Heart left ventricle (tissue), 16 donors: ENCODE measurements around the gene SLC5A8. TPM values are rescaled to one million over a fixed set of nuclear protein-coding genes. Genes with fewer than 3 reads are reported as not detected.
A peak's percentile ranks its signal among the peaks of the same experiment; 100 is the strongest.

Experiments used
- ATAC-seq, 4 donors: fragments of 200-7000 bp; cut with Tn5 transposase; one replicate each; pipeline ENCODE4 v1.9.1; 2020 to 2022; ENCODE audit warnings: moderate library complexity in 4 of 4, mild to moderate bottlenecking in 3 of 4, moderate number of reproducible peaks in 1 of 4
- DNase-seq, 5 donors: peaks; one replicate each; pipeline ENCODE4 v3.0.0-alpha.2; 2020
- H3K27ac ChIP-seq, 12 donors: fragments of 200-600 bp; sonication (generic) in 4 of 12; one replicate each; pipeline versions ENCODE4 v1.5.0 to v1.8.0; 2016 to 2022; ENCODE audit warnings: mild to moderate bottlenecking in 2 of 12
- H3K27me3 ChIP-seq, 9 donors: fragments of 200-600 bp; sonication (generic) in 2 of 9; one replicate each; pipeline versions ENCODE4 v1.5.1 to v1.8.0; 2016 to 2022; ENCODE audit warnings: mild to moderate bottlenecking in 3 of 9
- H3K36me3 ChIP-seq, 9 donors: fragments of 200-600 bp; sonication (generic) in 2 of 9; one replicate each; pipeline versions ENCODE4 v1.5.0 to v1.8.0; 2018 to 2022; ENCODE audit warnings: mild to moderate bottlenecking in 2 of 9
- H3K4me1 ChIP-seq, 12 donors: fragments of 200-600 bp; sonication (generic) in 4 of 12; one replicate each; pipeline versions ENCODE4 v1.5.0 to v1.8.0; 2016 to 2022; ENCODE audit warnings: mild to moderate bottlenecking in 3 of 12
- H3K4me3 ChIP-seq, 12 donors: fragments of 200-600 bp; sonication (generic) in 4 of 12; one replicate each; pipeline versions ENCODE4 v1.5.0 to v1.8.0; 2017 to 2022; ENCODE audit warnings: mild to moderate bottlenecking in 9 of 12, moderate library complexity in 4 of 12
- H3K9me3 ChIP-seq, 12 donors: fragments of 200-600 bp; sonication (generic) in 4 of 12; one replicate each; pipeline versions ENCODE4 v1.5.0 to v1.8.0; 2016 to 2022; ENCODE audit warnings: mild to moderate bottlenecking in 1 of 12
- POLR2A ChIP-seq, 2 donors: fragments of 450-650 bp; IDR thresholded peaks; one replicate each; pipeline ENCODE4 v1.6.1; 2017; ENCODE audit warnings: antibody characterized with exemption in 2 of 2, mild to moderate bottlenecking in 2 of 2, moderate library complexity in 2 of 2
- whole genome bisulfite sequencing, 4 donors: extraction: QIAGEN DNeasy Blood & Tissue Kit in 2 of 4; methylation state at CpG; one replicate each; pipeline versions ENCODE4 v1.1.5 to v1.1.7; 2013 to 2018; 5-methylcytosine and 5-hydroxymethylcytosine counted together
- intact Hi-C, 10 donors: fragments of 100-400 bp; cut with DNase I; formaldehyde crosslinking; loops; one replicate each; pipeline versions ENCODE4 v1.11.1 to v1.14.2; 2022
- polyA plus RNA-seq, 2 donors: library from polyadenylated mRNA; stranded (reverse); fragments of 200-250 nt; gene quantifications; one replicate each; pipeline ENCODE4 v1.2.3, GENCODE V29; 2013
- total RNA-seq, 9 donors: library from RNA; depleted of rRNA in 2 of 9; stranded (reverse); fragments of >200 nt in 2 of 9; fragmentation: NEBNext Ultra II Directional in 3 of 9; extraction: Animal tissue kit (Norgen Biotek cat#: 25700) in 3 of 9; gene quantifications; one replicate each; pipeline versions ENCODE4 v1.1.0 to v1.2.4, GENCODE V29; 2016 to 2023
- TF ChIP-seq, protein P1 (sequence below), 12 donors: fragments of 200-600 bp; sonication (generic) in 4 of 12; IDR thresholded peaks; one replicate each; pipeline versions ENCODE4 v1.5.0 to v1.8.0; 2018 to 2022; ENCODE audit warnings: antibody characterized with exemption in 12 of 12, mild to moderate bottlenecking in 5 of 12
- donor health status: ischemic (EF 13 %, LVEDD 7.1; RV severe dilation, severe dysfunction).
- donor health status: healthy with polysubstance abuse.
- donor health status: DM: no; HTN: yes; CAD: no.
- donor health status: DM: no; HTN: no; CAD: no.
- donor health status: ischemic (EF 25% LVEDD 6.9; RV normal size, moderate dysfunction).
- donor health status: ischemic (EF 25% LVEDD 5.7; RV mildly dilated, moderate dysfunction).
- donor health status: healthy.
- donor health status: DM: yes; HTN: yes; CAD: no.
- donor health status: ischemic (EF 35%, LVEDD 5.7; RV mildly dilated, moderate dysfunction).
- donor health status: nonischemic (EF 11% LVEDD 7.7; RV severe dilation, severe dysfunction).
- donor health status: DM: yes; HTN: yes; CAD: no.
- donor health status: PGD.
- donor health status: ischemic (EF 29% LVEDD 5.4; RV normal size, mild dysfunction).
- donor health status: nonischemic (EF 23%, LVEDD 6.1; RV moderate dilation, normal function).

The SLC5A8 gene
- total and polyA plus RNA-seq, 11 donors, result not detected

- Histone ChIP-seq H3K4me3 (no peak overlapping the region), H3K9me3 (peaks cover 0 to 7% (median 0%) of the 10 kb centered on the region in 12 donors), H3K27ac (no peak overlapping the region), H3K36me3 (no peaks in the 10 kb centered on the region), H3K27me3 (no peaks in the 10 kb centered on the region), H3K4me1 (no peaks in the 10 kb centered on the region)
- DNase-seq, result no peak
- ATAC-seq, result no peak
- intact Hi-C loops, result no loop called here
- 76 to 91% (median 84%) methylated on average over 2 of the region's 2 CpGs for WGBS, 4 donors
- TF ChIP-seq POLR2A (IDR thresholded peaks at IDR 0.05), result no peak
- TF ChIP-seq, protein P1, sequence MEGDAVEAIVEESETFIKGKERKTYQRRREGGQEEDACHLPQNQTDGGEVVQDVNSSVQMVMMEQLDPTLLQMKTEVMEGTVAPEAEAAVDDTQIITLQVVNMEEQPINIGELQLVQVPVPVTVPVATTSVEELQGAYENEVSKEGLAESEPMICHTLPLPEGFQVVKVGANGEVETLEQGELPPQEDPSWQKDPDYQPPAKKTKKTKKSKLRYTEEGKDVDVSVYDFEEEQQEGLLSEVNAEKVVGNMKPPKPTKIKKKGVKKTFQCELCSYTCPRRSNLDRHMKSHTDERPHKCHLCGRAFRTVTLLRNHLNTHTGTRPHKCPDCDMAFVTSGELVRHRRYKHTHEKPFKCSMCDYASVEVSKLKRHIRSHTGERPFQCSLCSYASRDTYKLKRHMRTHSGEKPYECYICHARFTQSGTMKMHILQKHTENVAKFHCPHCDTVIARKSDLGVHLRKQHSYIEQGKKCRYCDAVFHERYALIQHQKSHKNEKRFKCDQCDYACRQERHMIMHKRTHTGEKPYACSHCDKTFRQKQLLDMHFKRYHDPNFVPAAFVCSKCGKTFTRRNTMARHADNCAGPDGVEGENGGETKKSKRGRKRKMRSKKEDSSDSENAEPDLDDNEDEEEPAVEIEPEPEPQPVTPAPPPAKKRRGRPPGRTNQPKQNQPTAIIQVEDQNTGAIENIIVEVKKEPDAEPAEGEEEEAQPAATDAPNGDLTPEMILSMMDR (IDR thresholded peaks at IDR 0.05), result no peak
Observed at GRCh38 chr12:101243616-101244015, 33.6 kb upstream of the SLC5A8 start.

GRCh38 chr12:101243074-101243473 lies 33.0 kb upstream of the SLC5A8 start:
- TF ChIP-seq, protein P1 (IDR thresholded peaks at IDR 0.05), result no peak
- no peak for TF ChIP-seq POLR2A (IDR thresholded peaks at IDR 0.05)
- Histone ChIP-seq H3K4me3 (no peak overlapping the region), H3K4me1 (no peaks in the 10 kb centered on the region), H3K36me3 (no peaks in the 10 kb centered on the region), H3K27ac (no peak overlapping the region), H3K27me3 (no peaks in the 10 kb centered on the region), H3K9me3 (peaks cover 0 to 7% (median 0%) of the 10 kb centered on the region in 12 donors)
- 38 to 57% (median 47%) methylated on average over 2 of the region's 2 CpGs for WGBS, 4 donors
- ATAC-seq, result no peak
- intact Hi-C loops, result no loop called here
- DNase-seq, result no peak

DNA sequence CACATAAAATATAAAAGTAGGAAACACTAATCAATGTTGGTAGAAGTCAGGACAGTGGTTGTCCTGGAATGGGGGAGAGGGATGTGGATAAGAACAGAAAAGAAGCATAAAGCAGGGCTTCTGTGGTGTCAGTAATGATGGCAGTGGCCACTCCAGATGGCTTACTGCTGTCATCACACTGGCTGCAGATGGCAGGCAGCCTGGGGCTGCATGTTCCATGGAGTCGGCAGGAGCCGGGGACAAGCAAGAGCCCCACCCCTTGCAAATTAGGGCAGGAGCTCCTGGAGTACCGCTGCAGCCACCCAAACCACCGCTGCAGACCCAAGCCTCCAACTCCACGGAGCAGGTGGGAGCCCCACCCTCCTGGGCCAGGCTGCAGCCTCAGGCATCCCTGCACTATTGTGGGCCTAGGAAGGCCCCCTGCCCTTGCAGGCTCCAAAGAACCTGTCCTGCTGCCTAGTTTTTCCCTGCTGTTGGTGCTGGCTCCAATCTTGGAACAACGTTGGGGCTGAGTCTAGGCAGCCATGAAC lies 28.8 kb upstream of the SLC5A8 start:
- H3K27ac ChIP-seq, result no peak overlapping the region
- H3K4me3 ChIP-seq, result no peak overlapping the region
- peaks cover 0 to 5% (median 0%) of the 10 kb centered on the region in 9 donors for H3K27me3 ChIP-seq
- no peak for TF ChIP-seq POLR2A (IDR thresholded peaks at IDR 0.05)
- TF ChIP-seq, protein P1 (IDR thresholded peaks at IDR 0.05), result no peak
- H3K4me1 ChIP-seq, result no peaks in the 10 kb centered on the region
- intact Hi-C loops, result no loop called here
- no peak for DNase-seq
- peaks cover 0 to 7% (median 0%) of the 10 kb centered on the region in 12 donors for H3K9me3 ChIP-seq
- H3K36me3 ChIP-seq, result no peaks in the 10 kb centered on the region
- ATAC-seq, result peak in 1 of 4 donors; percentile 18
- 60 to 71% (median 66%) methylated on average over 5 to 6 of the region's 6 CpGs for WGBS, 4 donors

DNA sequence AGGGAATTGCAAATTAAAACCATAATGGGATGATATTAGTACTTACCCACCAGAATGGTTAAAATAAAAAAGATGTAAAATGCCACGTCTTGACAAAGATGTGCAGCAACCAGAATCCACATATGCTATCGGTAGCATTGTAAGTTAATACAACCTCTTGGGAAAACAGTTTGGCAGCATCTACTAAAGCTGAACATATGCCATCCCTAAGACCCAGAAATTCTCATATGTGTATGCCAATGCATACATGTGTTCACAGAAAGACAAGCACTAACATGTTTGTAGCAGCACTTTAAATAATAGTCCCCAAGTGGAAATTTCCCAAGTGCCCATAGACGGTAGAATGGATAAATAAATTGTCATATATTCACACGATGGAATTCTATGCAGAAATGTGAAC lies 28.3 kb upstream of the SLC5A8 start:
- 74 to 83% (median 77%) methylated on average over 4 of the region's 4 CpGs for WGBS, 4 donors

More for the DNA sequence above, 28.3 kb upstream of the SLC5A8 start:
- H3K27me3 ChIP-seq, result peaks cover 0 to 5% (median 0%) of the 10 kb centered on the region in 9 donors
- H3K4me3 ChIP-seq, result no peak overlapping the region
- no peak overlapping the region for H3K27ac ChIP-seq
- H3K36me3 ChIP-seq, result no peaks in the 10 kb centered on the region
- no peaks in the 10 kb centered on the region for H3K4me1 ChIP-seq
- peaks cover 0 to 7% (median 0%) of the 10 kb centered on the region in 12 donors for H3K9me3 ChIP-seq
- TF ChIP-seq, protein P1 (IDR thresholded peaks at IDR 0.05), result no peak
- TF ChIP-seq POLR2A (IDR thresholded peaks at IDR 0.05), result no peak
- intact Hi-C loops, result no loop called here
- ATAC-seq (no peak), DNase-seq (no peak)
